HepG2 (cell line): ENCODE results near the gene ASIC5.

Experiments
- ARID3A ChIP-seq: IDR thresholded peaks from 2 replicates; pipeline ENCODE4 v1.6.1; 2012; ENCODE audit warnings: low read depth, low read length, improper control_type of control experiment
- BORCS8-MEF2B ChIP-seq: sonication (generic); formaldehyde crosslinking; IDR thresholded peaks from 2 replicates; pipeline ENCODE4 v1.8.0; 2022; ENCODE audit warnings: mild to moderate bottlenecking, missing genetic modification reagents
- E2F5 ChIP-seq: sonication (generic); formaldehyde crosslinking; conservative IDR thresholded peaks from 2 replicates; pipeline ENCODE4 v1.4.0; 2020; ENCODE audit warnings: missing genetic modification reagents
- JUND ChIP-seq: sonication (generic); formaldehyde crosslinking; IDR thresholded peaks from 2 replicates; pipeline ENCODE4 v1.8.0; 2022; ENCODE audit warnings: mild to moderate bottlenecking, missing genetic modification reagents
- MXI1 ChIP-seq: IDR thresholded peaks from 3 replicates; pipeline ENCODE4 v1.6.1; 2012; ENCODE audit warnings: low read depth, low read length, inconsistent platforms, borderline replicate concordance
- POLR2A ChIP-seq, 2 experiments: IDR thresholded peaks; 2 replicates each; pipeline ENCODE4 v1.6.1; 2011; ENCODE audit warnings: low read depth in 2 of 2, low read length in 2 of 2, mild to moderate bottlenecking in 1 of 2, moderate library complexity in 1 of 2; ENCODE audit not compliant: insufficient read depth in 1 of 2
- SMARCC2 ChIP-seq: fragments of 450-650 bp; IDR thresholded peaks from 2 replicates; pipeline ENCODE4 v1.6.1; 2017; ENCODE audit warnings: antibody characterized with exemption, mild to moderate bottlenecking
- SUZ12 ChIP-seq: fragments of 150-350 bp; IDR thresholded peaks from 2 replicates; pipeline ENCODE4 v1.6.1; 2014; ENCODE audit warnings: low read depth, low read length
- TEAD2 ChIP-seq: sonication (generic); formaldehyde crosslinking; IDR thresholded peaks from 2 replicates; pipeline ENCODE4 v1.9.0; 2021; ENCODE audit warnings: missing genetic modification reagents
- THAP11 ChIP-seq: IDR thresholded peaks from 2 replicates; pipeline ENCODE4 v1.6.1; 2016; ENCODE audit warnings: missing biosample characterization, missing genetic modification reagents
- ZNF704 ChIP-seq: sonication (generic); formaldehyde crosslinking; IDR thresholded peaks from 2 replicates; pipeline ENCODE4 v1.8.1; 2023; ENCODE audit warnings: mild to moderate bottlenecking, inconsistent platforms, moderate library complexity, missing genetic modification reagents, borderline replicate concordance

GRCh38 chr4:155885666-155886065 lies 19.6 kb upstream of the ASIC5 start:
- TF ChIP-seq THAP11 (CRISPR knock-in tag) = no peak
- TF ChIP-seq E2F5 (CRISPR knock-in tag) = no peak
- TF ChIP-seq SUZ12 = no peak
- TF ChIP-seq TEAD2 (CRISPR knock-in tag) = no peak
- no peak for TF ChIP-seq ARID3A
- no peak for TF ChIP-seq JUND (CRISPR knock-in tag)
- TF ChIP-seq SMARCC2 = no peak
- TF ChIP-seq BORCS8-MEF2B = no peak
- no peak for TF ChIP-seq MXI1
- TF ChIP-seq ZNF704 (CRISPR knock-in tag) = no peak
- TF ChIP-seq POLR2A (IDR thresholded peaks at IDR 0.05; ENCODE audit: insufficient read depth in 1 of 2, low read depth in 2 of 2, low read length in 2 of 2) = no peak
